HCT116 (cell line): ENCODE measurements around the gene ATP12A. TPM values are rescaled to one million over a fixed set of nuclear protein-coding genes. Genes with fewer than 3 reads are reported as not detected.

Experiments
- ATAC-seq: fragments of 200-7000 bp; cut with Tn5 transposase; 2 replicates; pipeline ENCODE4 v1.9.1; 2020; ENCODE audit warnings: mild to moderate bottlenecking, moderate library complexity
- BruUV-seq: library from RNA; stranded (reverse); fragments of 400-500 nt; replicated peaks from 2 replicates; lab custom pipeline; 2021; lab: Mats Ljungman, UMichigan
- CTCF ChIA-PET: fragments of 300-600 bp; sonication (Branson Sonifier 250); formaldehyde crosslinking; loops from one replicate; lab custom pipeline; 2021; ENCODE audit warnings: antibody characterized with exemption; lab: Charles Lee
- POLR2A ChIA-PET: fragments of 300-600, 350-600 bp; sonication (Branson Sonifier 250); formaldehyde crosslinking; loops from one replicate; lab custom pipeline; 2021; ENCODE audit warnings: antibody characterized with exemption; lab: Charles Lee
- RAD21 ChIA-PET, 2 experiments: fragments of 300-600 bp; sonication (Branson Sonifier 250); formaldehyde crosslinking; loops; one replicate each; lab custom pipeline; 2023; ENCODE audit warnings: low total read pairs in 2 of 2; ENCODE audit not compliant: uncharacterized antibody in 2 of 2, unreplicated experiment in 2 of 2, low non-redundant PET in 1 of 2; lab: Charles Lee
- DNase-seq: peaks from one replicate; pipeline ENCODE4 v3.0.0-alpha.2; 2010; ENCODE audit warnings: low read depth, low spot score
- H2AFZ ChIP-seq: fragments of 200-600 bp; shearing (Covaris generic), sonication (generic); 2 replicates; pipeline ENCODE4 v1.6.1; 2017; ENCODE audit warnings: low read depth, mixed run types, mixed read lengths, antibody characterized with exemption, low read length; ENCODE audit not compliant: poor library complexity, severe bottlenecking
- H3K27ac ChIP-seq: 2 replicates; pipeline ENCODE4 v1.5.1; 2012; ENCODE audit warnings: low read depth, low read length
- H3K27me3 ChIP-seq: fragments of 200-600 bp; sonication (generic); 2 replicates; pipeline ENCODE4 v1.6.1; 2016; ENCODE audit warnings: mixed run types, low read length, mixed read lengths; ENCODE audit not compliant: insufficient read depth
- H3K36me3 ChIP-seq, 2 experiments: fragments of 200-500 bp in 1 of 2; fragments of 200-600 bp in 1 of 2; sonication (Bioruptor generic) in 1 of 2; sonication (generic) in 1 of 2; 2 replicates each; pipeline versions ENCODE4 v1.5.1 to v1.6.1; 2014 to 2016; ENCODE audit warnings: low read length in 2 of 2, inconsistent platforms in 1 of 2, mixed read lengths in 1 of 2, mixed run types in 1 of 2; ENCODE audit not compliant: insufficient read depth in 2 of 2, control insufficient read depth in 1 of 2
- H3K4me1 ChIP-seq, 2 experiments: fragments of 200-600 bp in 1 of 2; sonication (generic) in 1 of 2; 2 replicates each; pipeline versions ENCODE4 v1.5.1 to v1.6.1; 2012 to 2017; ENCODE audit warnings: low read length in 2 of 2, inconsistent platforms in 1 of 2, mild to moderate bottlenecking in 1 of 2, mixed read lengths in 1 of 2, mixed run types in 1 of 2, moderate library complexity in 1 of 2; ENCODE audit not compliant: insufficient read depth in 2 of 2, control insufficient read depth in 1 of 2
- H3K4me2 ChIP-seq: fragments of 200-600 bp; sonication (generic); 2 replicates; pipeline ENCODE4 v1.6.1; 2017; ENCODE audit warnings: mixed run types, low read length, mixed read lengths
- H3K4me3 ChIP-seq, 2 experiments: fragments of 200-600 bp in 1 of 2; sonication (generic) in 1 of 2; replicated peaks in 1 of 2; 2 replicates each; pipeline ENCODE4 v1.5.1; 2011 to 2016; ENCODE audit warnings: low read length in 2 of 2, control low read depth in 1 of 2, low read depth in 1 of 2, mild to moderate bottlenecking in 1 of 2, mixed read lengths in 1 of 2, mixed run types in 1 of 2
- H3K79me2 ChIP-seq: fragments of 200-600 bp; sonication (generic); 2 replicates; pipeline ENCODE4 v1.6.1; 2017; ENCODE audit warnings: mild to moderate bottlenecking, mixed run types, low read length, moderate library complexity, mixed read lengths; ENCODE audit not compliant: insufficient read depth
- H3K9ac ChIP-seq: fragments of 200-600 bp; sonication (generic); 2 replicates; pipeline ENCODE4 v1.6.1; 2016; ENCODE audit warnings: low read length, mixed read lengths
- H3K9me2 ChIP-seq: fragments of 200-600 bp; sonication (generic), shearing (Covaris generic); 2 replicates; pipeline ENCODE4 v1.6.1; 2017; ENCODE audit warnings: mixed run types, mild to moderate bottlenecking, moderate library complexity; ENCODE audit not compliant: insufficient read depth
- H3K9me3 ChIP-seq, 2 experiments: fragments of 200-500 bp in 1 of 2; fragments of 200-600 bp in 1 of 2; sonication (Bioruptor generic) in 1 of 2; sonication (generic) in 1 of 2; 2 replicates each; pipeline ENCODE4 v1.6.1; 2014 to 2017; ENCODE audit warnings: low read length in 2 of 2, mixed read lengths in 2 of 2, inconsistent platforms in 1 of 2, low read depth in 1 of 2, mild to moderate bottlenecking in 1 of 2, mixed run types in 1 of 2, moderate library complexity in 1 of 2; ENCODE audit not compliant: control insufficient read depth in 1 of 2, insufficient read depth in 1 of 2
- H4K20me1 ChIP-seq: fragments of 200-600 bp; sonication (generic), shearing (Covaris generic); 2 replicates; pipeline ENCODE4 v1.6.1; 2017; ENCODE audit warnings: mixed run types, mild to moderate bottlenecking, moderate library complexity; ENCODE audit not compliant: insufficient read depth
- CEBPB ChIP-seq: IDR thresholded peaks from 2 replicates; pipeline ENCODE4 v1.6.1; 2012; ENCODE audit warnings: low read depth
- EZH2 ChIP-seq: fragments of 200-600 bp; sonication (generic); IDR thresholded peaks from 2 replicates; pipeline ENCODE4 v1.6.1; 2017; ENCODE audit warnings: antibody characterized with exemption, mixed run types
- EZH2phosphoT487 ChIP-seq: fragments of 200-600 bp; IDR thresholded peaks from 2 replicates; pipeline ENCODE4 v1.6.1; 2018; ENCODE audit warnings: antibody characterized with exemption, borderline replicate concordance
- FOSL1 ChIP-seq: IDR thresholded peaks from 2 replicates; pipeline ENCODE4 v1.6.1; 2012; ENCODE audit warnings: low read depth
- RAD21 ChIP-seq: IDR thresholded peaks from 2 replicates; pipeline ENCODE4 v1.6.1; 2012; ENCODE audit warnings: low read depth, mild to moderate bottlenecking
- SIN3A ChIP-seq: IDR thresholded peaks from 2 replicates; pipeline ENCODE4 v1.6.1; 2012; ENCODE audit warnings: low read depth
- SP1 ChIP-seq: IDR thresholded peaks from 2 replicates; pipeline ENCODE4 v1.6.1; 2012; ENCODE audit warnings: low read depth
- SRF ChIP-seq: IDR thresholded peaks from 2 replicates; pipeline ENCODE4 v1.6.1; 2012; ENCODE audit warnings: low read depth
- TCF7L2 ChIP-seq: IDR thresholded peaks from 2 replicates; pipeline ENCODE4 v1.7.0; 2011; ENCODE audit warnings: borderline replicate concordance, inconsistent platforms; ENCODE audit not compliant: insufficient read depth, insufficient read length; ENCODE audit errors: extremely low read depth
- ZFX ChIP-seq: fragments of 450-650 bp; IDR thresholded peaks from 2 replicates; pipeline ENCODE4 v1.6.1; 2017
- intact Hi-C: fragments of 100-400 bp; cut with micrococcal nuclease; formaldehyde crosslinking; loops from 2 replicates; pipeline ENCODE4 v1.10.0; 2022
- total RNA-seq: library from RNA; stranded (reverse); gene quantifications from one replicate; pipeline ENCODE4 v1.2.1, GENCODE V29; 2021; ENCODE audit not compliant: unreplicated experiment
- TF ChIP-seq, protein P1 (sequence below): IDR thresholded peaks from 2 replicates; pipeline ENCODE4 v1.6.1; 2012
- TF ChIP-seq, protein P2 (sequence below), 3 experiments: fragments of 200-600 bp in 1 of 3; sonication (generic) in 1 of 3; IDR thresholded peaks in 2 of 3; conservative IDR thresholded peaks in 1 of 3; 2 replicates each; pipeline ENCODE4 v1.5.1; 2012 to 2017; ENCODE audit warnings: low read depth in 2 of 3, low read length in 2 of 3, antibody characterized with exemption in 1 of 3, borderline replicate concordance in 1 of 3, control low read depth in 1 of 3, mild to moderate bottlenecking in 1 of 3, mixed read lengths in 1 of 3, mixed run types in 1 of 3, moderate library complexity in 1 of 3; ENCODE audit not compliant: insufficient read depth in 1 of 3

ATP12A gene
- total RNA-seq, 1 experiment from 2014 or later = 0.30 TPM

DNA sequence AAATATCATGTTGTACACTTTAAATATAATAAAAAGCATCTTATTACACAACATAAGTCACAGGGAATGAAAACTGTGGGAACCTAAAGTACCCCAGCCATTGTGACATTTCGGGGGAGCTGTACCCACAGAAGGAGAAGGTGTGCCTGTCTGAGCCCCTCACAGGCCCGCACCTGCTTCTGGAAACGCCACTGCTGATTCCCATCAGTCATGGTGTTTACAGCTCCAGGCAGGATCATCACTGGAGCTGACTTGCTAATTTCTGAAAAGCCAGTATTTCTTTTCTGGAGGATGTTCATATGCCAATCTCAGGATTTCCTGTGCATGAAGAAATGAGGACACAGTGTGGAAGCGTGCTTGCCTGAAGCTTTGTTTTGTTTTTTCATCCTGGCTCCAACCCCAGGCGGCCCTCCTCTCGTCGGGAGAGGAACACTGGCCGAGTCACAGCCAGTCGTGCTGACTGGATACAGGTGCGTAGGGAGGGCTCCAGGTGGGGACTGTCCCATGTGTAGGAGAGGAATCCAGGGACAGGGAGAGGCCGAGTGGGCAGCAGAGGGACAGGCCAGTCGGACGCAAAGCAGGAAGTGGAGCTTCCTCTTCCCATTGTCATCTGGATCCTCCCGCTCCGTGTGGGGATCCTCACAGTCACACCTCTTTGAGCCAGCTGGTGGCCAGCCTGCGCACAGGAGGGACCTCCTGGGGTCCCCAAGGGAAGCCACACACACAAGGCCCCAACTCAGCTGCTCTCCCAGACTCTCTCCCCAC lies 4.2 kb upstream of the ATP12A start:
- CTCF ChIA-PET = no interaction called here

More for the DNA sequence above, 4.2 kb upstream of the ATP12A start:
- intact Hi-C loops = no loop called here
- no peak overlapping the region for H2AFZ ChIP-seq
- H3K4me3 ChIP-seq = no peak overlapping the region
- POLR2A ChIA-PET = no interaction called here
- H3K4me1 ChIP-seq = peaks cover 7 to 20% of the 10 kb centered on the region in 2 experiments; a peak in 3 of 4 replicates
- no peaks in the 10 kb centered on the region for H3K27me3 ChIP-seq
- H3K4me2 ChIP-seq = no peak overlapping the region
- H3K79me2 ChIP-seq = no peaks in the 10 kb centered on the region
- no peaks in the 10 kb centered on the region for H3K9me3 ChIP-seq
- no peaks in the 10 kb centered on the region for H3K9me2 ChIP-seq
- no peaks in the 10 kb centered on the region for H3K36me3 ChIP-seq
- ATAC-seq (no peak), DNase-seq (no peak)
- BruUV-seq = no TSS peak
- RAD21 ChIA-PET = no interaction called here
- no peaks in the 10 kb centered on the region for H4K20me1 ChIP-seq
- no peak overlapping the region for H3K27ac ChIP-seq
- H3K9ac ChIP-seq = no peak overlapping the region
- TF ChIP-seq SP1 = no peak
- TF ChIP-seq TCF7L2 = no peak
- no peak for TF ChIP-seq RAD21
- TF ChIP-seq, protein P1, sequence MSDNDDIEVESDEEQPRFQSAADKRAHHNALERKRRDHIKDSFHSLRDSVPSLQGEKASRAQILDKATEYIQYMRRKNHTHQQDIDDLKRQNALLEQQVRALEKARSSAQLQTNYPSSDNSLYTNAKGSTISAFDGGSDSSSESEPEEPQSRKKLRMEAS = no peak
- no peak for TF ChIP-seq FOSL1
- no peak for TF ChIP-seq EZH2phosphoT487
- TF ChIP-seq CEBPB = no peak
- TF ChIP-seq, protein P2, sequence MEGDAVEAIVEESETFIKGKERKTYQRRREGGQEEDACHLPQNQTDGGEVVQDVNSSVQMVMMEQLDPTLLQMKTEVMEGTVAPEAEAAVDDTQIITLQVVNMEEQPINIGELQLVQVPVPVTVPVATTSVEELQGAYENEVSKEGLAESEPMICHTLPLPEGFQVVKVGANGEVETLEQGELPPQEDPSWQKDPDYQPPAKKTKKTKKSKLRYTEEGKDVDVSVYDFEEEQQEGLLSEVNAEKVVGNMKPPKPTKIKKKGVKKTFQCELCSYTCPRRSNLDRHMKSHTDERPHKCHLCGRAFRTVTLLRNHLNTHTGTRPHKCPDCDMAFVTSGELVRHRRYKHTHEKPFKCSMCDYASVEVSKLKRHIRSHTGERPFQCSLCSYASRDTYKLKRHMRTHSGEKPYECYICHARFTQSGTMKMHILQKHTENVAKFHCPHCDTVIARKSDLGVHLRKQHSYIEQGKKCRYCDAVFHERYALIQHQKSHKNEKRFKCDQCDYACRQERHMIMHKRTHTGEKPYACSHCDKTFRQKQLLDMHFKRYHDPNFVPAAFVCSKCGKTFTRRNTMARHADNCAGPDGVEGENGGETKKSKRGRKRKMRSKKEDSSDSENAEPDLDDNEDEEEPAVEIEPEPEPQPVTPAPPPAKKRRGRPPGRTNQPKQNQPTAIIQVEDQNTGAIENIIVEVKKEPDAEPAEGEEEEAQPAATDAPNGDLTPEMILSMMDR (IDR thresholded peaks at IDR 0.05 in 2 of 3, conservative IDR thresholded peaks at IDR 0.05 in 1 of 3; ENCODE audit: borderline replicate concordance in 1 of 3, insufficient read depth in 1 of 3, low read depth in 2 of 3, low read length in 2 of 3) = no peak
- no peak for TF ChIP-seq ZFX
- TF ChIP-seq EZH2 = no peak
- TF ChIP-seq SIN3A = no peak
- TF ChIP-seq SRF = no peak
